CD4-positive, alpha-beta T cell treated with Interleukin-15 for 1 hour (primary cell): Measurements from ENCODE around the gene NDUFA6.
"Not testable (repeated sequence)": the region's sequence is repeated elsewhere in the genome, so short reads cannot be mapped to it uniquely, and the experiment has no call there.

ENCODE experiments used
- DNase-seq: peaks from one replicate; pipeline ENCODE4 v3.0.0-alpha.2; 2020

The NDUFA6 gene

GRCh38 chr22:42111798-42112197 is 21.2 kb upstream of the NDUFA6 start:
- no peak for DNase-seq

- no peak for DNase-seq
These were observed 18.3 kb upstream of the NDUFA6 start for GRCh38 chr22:42108848-42109247.

GRCh38 chr22:42104332-42104860 is 13.8 kb upstream of the NDUFA6 start:
- DNase-seq, result not testable (repeated sequence)

GRCh38 chr22:42101199-42101598 is 10.6 kb upstream of the NDUFA6 start:
- DNase-seq, result no peak

- no peak for DNase-seq
These were observed 847 bp upstream of the NDUFA6 start for GRCh38 chr22:42091455-42091782.

- no peak for DNase-seq
These were observed 4.5 kb downstream of the NDUFA6 start for GRCh38 chr22:42086051-42086450.

GRCh38 chr22:42084874-42085273 is 5.7 kb downstream of the NDUFA6 start:
- DNase-seq, result no peak

GRCh38 chr22:42083119-42083518 is 7.5 kb downstream of the NDUFA6 start:
- no peak for DNase-seq

GRCh38 chr22:42080287-42080686 is 10.3 kb downstream of the NDUFA6 start:
- no peak for DNase-seq

- DNase-seq, result peak; percentile 98
These were observed 11.0 kb downstream of the NDUFA6 start, which contains the start of gene SMDT1 for GRCh38 chr22:42079319-42080251. TSS of gene SMDT1 (plus strand) at chr22:42079700. CDS start at chr22:42079769, 69 bp downstream.

- DNase-seq, result no peak
These were observed 11.9 kb downstream of the NDUFA6 start for GRCh38 chr22:42078469-42079318.

GRCh38 chr22:42077486-42078125 is 13.0 kb downstream of the NDUFA6 start:
- no peak for DNase-seq

- DNase-seq, result no peak
These were observed 13.6 kb downstream of the NDUFA6 start for GRCh38 chr22:42076764-42077485.

GRCh38 chr22:42074846-42075676 is 15.5 kb downstream of the NDUFA6 start:
- no peak for DNase-seq

GRCh38 chr22:42074132-42074811 is 16.3 kb downstream of the NDUFA6 start, which contains the start of gene PHETA2:
TSS of gene PHETA2 (plus strand) at chr22:42074248. CDS start at chr22:42077294, 3,046 bp downstream.
- peak; percentile 63 for DNase-seq

GRCh38 chr22:42073621-42074041 is 16.9 kb downstream of the NDUFA6 start:
- DNase-seq, result no peak

- DNase-seq, result no peak
These were observed 17.8 kb downstream of the NDUFA6 start for GRCh38 chr22:42072606-42073330.

- not testable (repeated sequence) for DNase-seq
These were observed 19.1 kb downstream of the NDUFA6 start for GRCh38 chr22:42071508-42071907.

GRCh38 chr22:42070517-42071422 is 19.8 kb downstream of the NDUFA6 start, which contains the start of gene NAGA:
TSS of gene NAGA (minus strand) at chr22:42070812. CDS start at chr22:42070297, 515 bp downstream.
- peak; percentile 90 for DNase-seq
